ENCODE data around the gene OR10V1.

- no peak for TF ChIP-seq CTCF (IDR thresholded peaks at IDR 0.05; ENCODE audit: borderline replicate concordance, extremely low read depth, low read length, poor library complexity, severe bottlenecking)
- TF ChIP-seq EZH2 (IDR thresholded peaks at IDR 0.05; ENCODE audit: borderline replicate concordance, low read depth, low read length, severe bottlenecking): no peak
Measured at GRCh38 chr11:59730896-59731565, 17.4 kb upstream of the OR10V1 start.
